Mesothelial cell of epicardium (in vitro differentiated cells): ENCODE results near the gene AATK. TPM values are rescaled to one million over a fixed set of nuclear protein-coding genes. Genes with fewer than 3 reads are reported as not detected.

Experiments used
- DNase-seq, 2 experiments: peaks; one replicate each; pipeline ENCODE4 v3.0.0; 2021; ENCODE audit warnings: low spot score in 2 of 2; ENCODE audit not compliant: unreplicated experiment in 2 of 2
- H3K27ac Mint-ChIP-seq: 2 replicates; pipeline ENCODE4 v1.8.0; 2021; ENCODE audit warnings: mixed read lengths
- H3K27me3 Mint-ChIP-seq: 2 replicates; pipeline ENCODE4 v1.8.0; 2021; ENCODE audit warnings: low read depth, mixed read lengths
- H3K36me3 Mint-ChIP-seq: 2 replicates; pipeline ENCODE4 v1.8.0; 2021; ENCODE audit warnings: mixed read lengths
- H3K4me1 Mint-ChIP-seq: 2 replicates; pipeline ENCODE4 v1.8.0; 2021; ENCODE audit warnings: mixed read lengths
- H3K4me3 Mint-ChIP-seq: 2 replicates; pipeline ENCODE4 v1.8.0; 2021; ENCODE audit warnings: mild to moderate bottlenecking, moderate library complexity, mixed read lengths
- H3K9me3 Mint-ChIP-seq: 2 replicates; pipeline ENCODE4 v1.8.0; 2021; ENCODE audit warnings: mixed read lengths
- total RNA-seq: library from RNA; stranded (reverse); gene quantifications from 3 replicates; pipeline ENCODE4 v1.2.1, GENCODE V29; 2021
- TF ChIP-seq, protein P1 (sequence below): fragments of 200-600 bp; sonication (generic); IDR thresholded peaks from one replicate; pipeline ENCODE4 v1.5.0; 2021; ENCODE audit warnings: antibody characterized with exemption; ENCODE audit not compliant: unreplicated experiment

AATK gene
- total RNA-seq, 1 donor from 2014 or later: 17.3 TPM

DNA sequence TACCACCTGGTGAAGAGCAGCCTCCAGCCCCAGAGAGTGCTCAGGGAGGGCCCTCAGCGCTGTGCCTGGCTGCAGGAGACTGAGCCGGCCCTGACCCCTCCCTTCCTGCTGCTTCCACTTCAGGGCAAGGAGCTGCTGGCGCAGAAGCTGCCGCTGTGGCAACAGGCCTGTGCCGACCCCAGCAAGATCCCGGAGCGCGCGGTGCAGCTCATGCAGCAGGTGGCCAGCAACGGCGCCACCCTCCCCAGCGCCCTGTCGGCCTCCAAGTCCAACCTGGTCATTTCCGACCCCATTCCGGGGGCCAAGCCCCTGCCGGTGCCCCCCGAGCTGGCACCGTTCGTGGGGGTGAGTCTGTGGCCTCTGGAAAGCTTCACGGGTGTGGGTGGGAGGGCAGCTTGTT is 62.6 kb downstream of the AATK start:
- TF ChIP-seq, protein P1, sequence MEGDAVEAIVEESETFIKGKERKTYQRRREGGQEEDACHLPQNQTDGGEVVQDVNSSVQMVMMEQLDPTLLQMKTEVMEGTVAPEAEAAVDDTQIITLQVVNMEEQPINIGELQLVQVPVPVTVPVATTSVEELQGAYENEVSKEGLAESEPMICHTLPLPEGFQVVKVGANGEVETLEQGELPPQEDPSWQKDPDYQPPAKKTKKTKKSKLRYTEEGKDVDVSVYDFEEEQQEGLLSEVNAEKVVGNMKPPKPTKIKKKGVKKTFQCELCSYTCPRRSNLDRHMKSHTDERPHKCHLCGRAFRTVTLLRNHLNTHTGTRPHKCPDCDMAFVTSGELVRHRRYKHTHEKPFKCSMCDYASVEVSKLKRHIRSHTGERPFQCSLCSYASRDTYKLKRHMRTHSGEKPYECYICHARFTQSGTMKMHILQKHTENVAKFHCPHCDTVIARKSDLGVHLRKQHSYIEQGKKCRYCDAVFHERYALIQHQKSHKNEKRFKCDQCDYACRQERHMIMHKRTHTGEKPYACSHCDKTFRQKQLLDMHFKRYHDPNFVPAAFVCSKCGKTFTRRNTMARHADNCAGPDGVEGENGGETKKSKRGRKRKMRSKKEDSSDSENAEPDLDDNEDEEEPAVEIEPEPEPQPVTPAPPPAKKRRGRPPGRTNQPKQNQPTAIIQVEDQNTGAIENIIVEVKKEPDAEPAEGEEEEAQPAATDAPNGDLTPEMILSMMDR: no peak
- Mint-ChIP-seq H3K27ac (no peak overlapping the region), H3K9me3 (no peaks in the 10 kb centered on the region), H3K4me1 (peaks cover 1% of the 10 kb centered on the region), H3K4me3 (no peak overlapping the region), H3K27me3 (no peaks in the 10 kb centered on the region), H3K36me3 (no peaks in the 10 kb centered on the region)
- DNase-seq: no peak

DNA sequence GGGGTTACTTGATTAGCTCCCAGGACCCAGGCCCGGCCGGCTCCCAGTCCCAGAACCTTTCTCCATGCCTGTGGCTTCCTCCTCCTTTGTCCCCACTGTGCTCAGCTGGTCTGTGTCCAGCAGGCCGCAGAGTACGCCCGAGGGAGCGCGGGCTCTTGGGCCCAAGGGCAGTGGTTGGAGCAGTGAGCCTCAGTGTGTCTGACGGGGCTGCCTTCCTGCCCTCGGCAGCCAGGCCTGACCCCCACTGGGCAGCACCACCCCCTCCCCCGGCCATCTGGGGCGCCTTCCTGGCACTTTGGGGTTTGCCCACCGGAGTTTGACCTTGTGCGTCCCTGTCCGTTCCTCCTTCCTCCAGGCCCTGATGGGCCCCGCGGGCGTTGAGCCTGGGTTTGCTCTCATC is 63.2 kb downstream of the AATK start:
- H3K9me3 Mint-ChIP-seq: no peaks in the 10 kb centered on the region
- no peak overlapping the region for H3K4me3 Mint-ChIP-seq
- peaks cover 3% of the 10 kb centered on the region for H3K4me1 Mint-ChIP-seq
- DNase-seq: no peak
- no peaks in the 10 kb centered on the region for H3K36me3 Mint-ChIP-seq
- H3K27me3 Mint-ChIP-seq: no peaks in the 10 kb centered on the region
- H3K27ac Mint-ChIP-seq: no peak overlapping the region
- TF ChIP-seq, protein P1: no peak

DNA sequence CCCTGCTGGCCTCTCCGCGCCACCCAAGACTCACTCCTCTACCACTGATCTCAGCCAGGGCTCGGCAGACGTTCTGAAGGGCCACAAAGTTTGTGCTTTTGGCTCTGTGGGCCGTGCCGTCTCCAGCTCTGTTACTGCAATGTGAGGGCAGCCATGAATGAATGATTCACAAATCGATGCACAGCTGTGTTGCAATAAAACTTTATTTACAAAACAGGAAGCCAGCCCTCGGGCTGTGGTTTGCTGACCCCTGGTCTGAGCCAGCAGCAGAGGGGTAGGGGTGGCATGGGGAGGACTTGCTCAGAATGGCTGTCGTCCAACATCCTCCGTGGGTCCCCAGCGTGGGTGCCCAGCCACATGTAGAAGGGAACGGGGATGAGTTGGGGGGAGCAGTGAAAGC is 63.7 kb downstream of the AATK start:
- peaks cover 7% of the 10 kb centered on the region for H3K4me1 Mint-ChIP-seq
- H3K27ac Mint-ChIP-seq: no peak overlapping the region
- no peaks in the 10 kb centered on the region for H3K27me3 Mint-ChIP-seq
- H3K9me3 Mint-ChIP-seq: no peaks in the 10 kb centered on the region
- no peak overlapping the region for H3K4me3 Mint-ChIP-seq
- no peaks in the 10 kb centered on the region for H3K36me3 Mint-ChIP-seq
- no peak for DNase-seq
- TF ChIP-seq, protein P1: no peak

DNA sequence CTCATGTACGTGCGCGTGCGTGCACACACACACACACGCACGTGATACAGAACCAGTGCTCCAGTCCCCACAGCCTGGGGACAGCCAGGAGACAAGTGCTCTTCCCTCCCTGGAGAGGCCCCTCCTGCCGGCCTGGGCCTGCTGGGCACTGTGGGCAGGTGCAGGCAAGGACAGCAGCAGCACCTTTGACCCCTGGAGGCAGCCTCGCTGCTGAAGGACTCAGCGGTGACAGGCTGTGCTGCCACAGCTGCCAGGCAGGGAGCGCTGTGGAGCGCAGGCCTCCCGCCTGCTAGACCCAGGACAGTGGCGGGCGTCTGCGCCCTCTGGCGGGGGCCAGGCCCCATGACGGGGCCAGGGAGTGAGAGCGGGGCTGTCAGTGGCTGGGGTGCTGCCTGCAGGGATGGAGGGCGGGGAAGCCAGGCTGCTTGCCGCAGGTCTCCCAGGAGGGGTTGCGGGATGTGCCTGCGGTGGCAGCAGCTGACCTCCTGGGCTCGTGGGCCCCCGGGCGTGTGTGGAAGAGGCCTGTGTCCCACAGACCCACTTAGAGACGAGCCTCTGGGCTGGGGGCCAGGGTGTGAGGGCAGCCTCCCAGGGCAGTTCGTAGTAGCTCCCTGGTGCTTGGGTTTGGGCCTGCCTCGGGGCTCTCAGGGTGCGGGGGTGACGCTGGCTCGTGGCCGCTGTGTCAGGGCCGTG is 64.3 kb downstream of the AATK start:
- TF ChIP-seq, protein P1: peak; percentile 99
- Mint-ChIP-seq H3K36me3 (no peaks in the 10 kb centered on the region), H3K27ac (no peak overlapping the region), H3K9me3 (no peaks in the 10 kb centered on the region), H3K27me3 (no peaks in the 10 kb centered on the region), H3K4me3 (no peak overlapping the region), H3K4me1 (peaks cover 11% of the 10 kb centered on the region)
- DNase-seq: peak; percentile 72 to 91

DNA sequence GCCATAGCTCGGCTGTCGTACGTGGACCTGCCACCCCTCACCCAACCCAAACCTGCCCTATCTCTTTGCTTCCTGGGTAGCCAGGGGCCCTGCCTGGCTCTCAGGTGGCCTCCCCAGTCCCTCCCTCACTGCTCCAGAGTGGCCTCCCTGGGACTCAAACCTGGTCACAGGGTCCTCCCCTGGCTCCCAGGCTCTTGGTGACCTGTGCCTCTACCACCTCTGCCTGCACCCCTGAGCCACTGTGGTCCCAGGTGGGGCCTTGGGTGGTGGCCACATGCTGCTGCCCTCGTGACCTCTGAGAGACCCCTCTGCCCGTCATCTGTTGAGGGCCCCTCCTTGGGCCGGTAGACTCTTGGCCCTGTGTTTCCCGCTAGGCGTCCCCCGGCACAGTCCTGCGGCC is 65.4 kb downstream of the AATK start:
- peaks cover 22% of the 10 kb centered on the region for H3K4me1 Mint-ChIP-seq
- no peaks in the 10 kb centered on the region for H3K36me3 Mint-ChIP-seq
- no peaks in the 10 kb centered on the region for H3K9me3 Mint-ChIP-seq
- no peak overlapping the region for H3K4me3 Mint-ChIP-seq
- H3K27me3 Mint-ChIP-seq: no peaks in the 10 kb centered on the region
- DNase-seq: no peak
- no peak overlapping the region for H3K27ac Mint-ChIP-seq
- TF ChIP-seq, protein P1: no peak
